Effector CD4-positive, alpha-beta T cell (primary cell): ENCODE measurements around the gene ANKS1B.

ENCODE experiments used
- DNase-seq: peaks from one replicate; pipeline ENCODE4 v3.0.0-alpha.2; 2020

Gene ANKS1B

GRCh38 chr12:99154216-99154982 is 830.3 kb downstream of the ANKS1B start:
- DNase-seq = no peak

DNA sequence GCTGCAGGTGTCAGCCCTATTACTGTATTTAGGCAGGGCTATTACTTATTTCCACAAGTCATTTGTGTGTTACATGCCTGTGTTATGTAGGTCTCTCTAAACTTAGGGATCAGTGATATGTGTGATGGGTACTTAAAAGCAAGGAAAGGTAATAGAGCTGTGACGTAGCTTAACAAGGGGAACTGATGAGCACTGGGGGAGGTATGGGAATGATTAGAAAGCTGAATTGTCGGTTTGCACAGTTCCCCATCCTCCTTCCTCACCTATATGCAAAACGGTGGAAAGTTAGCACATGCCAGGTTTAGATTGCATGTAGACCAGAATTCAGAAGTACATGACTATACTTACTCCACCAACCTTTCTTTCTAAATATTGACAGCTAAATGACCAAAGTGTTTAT is 831.4 kb downstream of the ANKS1B start:
- no peak for DNase-seq

GRCh38 chr12:99152337-99152736 is 832.4 kb downstream of the ANKS1B start:
- no peak for DNase-seq

- DNase-seq = no peak
Measured at GRCh38 chr12:99151744-99152143, 833.0 kb downstream of the ANKS1B start.

GRCh38 chr12:99147130-99147529 is 837.6 kb downstream of the ANKS1B start:
- DNase-seq = no peak

GRCh38 chr12:99146730-99147129 is 838.0 kb downstream of the ANKS1B start:
- no peak for DNase-seq

DNA sequence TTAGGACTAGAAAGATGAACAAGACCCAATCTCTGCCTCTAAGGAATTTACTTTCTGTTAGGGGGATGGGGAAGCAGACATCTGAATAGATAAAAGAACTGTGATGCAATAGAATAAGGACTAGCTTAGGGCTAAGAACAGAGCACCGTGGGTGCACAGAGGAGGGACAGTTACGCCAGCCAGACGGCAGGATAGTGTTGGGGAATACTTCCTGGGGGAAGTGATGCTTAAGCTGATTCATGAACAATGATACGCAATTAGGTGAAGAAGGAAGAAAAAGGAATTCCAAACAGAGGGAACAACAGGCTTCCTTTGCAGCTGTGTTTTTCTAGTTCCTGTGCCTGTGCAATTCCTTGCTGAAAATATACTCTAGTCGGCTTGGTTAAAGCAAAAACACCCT is 838.6 kb downstream of the ANKS1B start:
- DNase-seq = no peak

- no peak for DNase-seq
Measured at GRCh38 chr12:99142651-99143050, 842.1 kb downstream of the ANKS1B start.

DNA sequence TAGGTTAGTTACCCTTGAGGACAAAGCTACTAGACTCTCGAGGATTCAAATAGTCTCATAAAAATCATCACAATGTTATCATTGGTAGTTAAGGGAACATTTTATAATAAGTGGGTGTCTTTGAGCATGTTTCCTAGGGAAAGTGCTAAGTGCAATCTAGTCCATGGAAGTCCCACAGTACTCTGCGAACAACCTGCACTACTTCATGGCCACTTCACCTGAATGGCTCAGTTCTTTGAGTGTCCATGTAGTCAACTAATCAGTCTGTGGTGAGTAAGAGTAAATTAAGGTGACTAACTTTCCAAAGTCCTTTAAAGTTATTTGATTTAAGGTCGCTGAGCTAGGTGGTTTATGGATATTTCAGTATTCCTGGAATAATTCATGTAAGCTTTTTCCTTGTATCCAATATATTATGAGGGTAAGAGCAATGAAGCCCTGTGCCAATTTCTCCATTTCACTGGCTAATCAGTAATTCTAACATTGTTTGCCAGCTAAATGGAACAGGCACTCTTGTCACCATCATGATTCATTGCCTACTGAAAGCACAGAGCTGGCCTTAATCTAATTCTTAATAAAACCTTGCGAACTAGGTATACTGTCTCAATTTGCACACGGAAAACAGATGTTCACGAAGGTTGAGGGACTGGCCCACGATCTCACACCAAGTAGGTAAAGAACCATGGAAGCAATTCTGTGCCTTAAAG is 844.6 kb downstream of the ANKS1B start:
- DNase-seq = no peak

DNA sequence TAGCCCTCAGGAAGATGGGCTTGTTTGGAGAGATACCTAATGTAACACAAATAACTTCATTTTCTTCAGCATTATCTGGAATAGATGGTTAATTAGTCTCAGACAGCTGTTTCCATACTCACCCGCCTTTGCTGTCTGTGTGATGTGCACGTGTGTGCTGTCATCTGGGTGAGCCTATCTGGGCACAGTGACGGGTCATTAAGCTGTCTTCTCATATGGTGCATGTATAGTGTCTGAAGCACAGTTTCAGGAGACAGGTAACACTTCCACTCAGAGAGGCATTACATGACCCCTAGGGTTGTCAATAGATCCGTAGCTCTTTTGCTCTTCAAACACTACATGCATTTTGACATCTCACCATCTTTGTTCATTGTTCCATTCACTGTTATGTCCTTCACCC is 846.3 kb downstream of the ANKS1B start:
- DNase-seq = no peak

- no peak for DNase-seq
Measured at GRCh38 chr12:99137124-99137855, 847.4 kb downstream of the ANKS1B start.

GRCh38 chr12:99136516-99136915 is 848.2 kb downstream of the ANKS1B start:
- no peak for DNase-seq

- DNase-seq = no peak
Measured at GRCh38 chr12:99135376-99135775, 849.4 kb downstream of the ANKS1B start.

DNA sequence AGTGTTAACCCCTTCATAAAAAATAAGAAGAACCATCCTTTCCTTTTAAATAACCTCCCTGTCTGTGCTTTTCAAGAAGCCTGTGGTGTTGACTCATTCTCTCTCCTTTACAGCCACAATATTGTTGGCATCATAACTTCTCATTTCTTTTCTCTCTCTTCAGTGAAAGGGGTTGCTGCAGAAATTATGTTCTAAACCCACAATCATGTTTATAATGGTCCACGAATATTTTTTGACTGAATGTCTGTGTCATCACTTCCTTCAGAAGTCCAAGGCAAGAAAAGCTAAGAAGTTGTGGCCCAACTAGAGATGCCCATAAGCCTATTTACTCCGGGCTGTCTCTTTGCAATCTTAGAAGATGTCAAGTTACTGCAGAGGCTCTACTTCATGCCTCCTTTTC is 851.3 kb downstream of the ANKS1B start:
- DNase-seq = no peak

- DNase-seq = no peak
Measured at GRCh38 chr12:99131751-99132199, 853.0 kb downstream of the ANKS1B start.

DNA sequence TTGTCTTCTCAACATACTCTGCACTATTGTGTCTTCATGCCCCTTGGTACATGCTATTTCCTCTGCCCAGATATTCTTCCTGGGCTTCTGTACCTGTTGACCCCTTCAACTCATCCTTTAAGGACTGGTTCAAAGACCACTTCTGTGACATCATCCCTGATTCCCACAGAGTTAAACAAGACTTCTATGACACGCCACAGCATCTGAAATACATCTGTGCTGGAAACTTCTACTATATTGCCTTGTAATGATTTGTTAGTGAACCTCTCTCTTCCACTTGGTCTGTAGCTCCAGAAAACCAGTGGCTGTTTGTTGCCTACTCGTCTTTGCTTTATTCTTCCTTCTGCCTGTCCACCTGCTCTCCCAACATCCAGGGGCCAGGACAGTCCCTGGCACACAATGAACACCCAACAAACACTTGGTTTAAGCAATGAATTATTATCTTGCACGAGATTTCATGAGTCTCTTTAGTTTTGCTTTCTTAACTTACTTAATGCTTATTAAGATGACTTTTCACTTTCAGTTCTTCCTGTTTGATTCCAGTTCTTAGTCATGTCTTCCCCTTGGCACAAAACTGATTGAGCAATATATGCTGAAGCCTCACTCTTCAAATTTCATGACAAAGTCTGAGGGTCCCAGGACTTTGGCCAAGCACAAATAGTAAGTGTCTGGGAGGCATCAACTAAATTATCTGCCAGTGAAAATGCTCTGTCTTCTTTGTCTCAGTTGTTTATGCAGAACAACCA is 853.8 kb downstream of the ANKS1B start:
- no peak for DNase-seq

DNA sequence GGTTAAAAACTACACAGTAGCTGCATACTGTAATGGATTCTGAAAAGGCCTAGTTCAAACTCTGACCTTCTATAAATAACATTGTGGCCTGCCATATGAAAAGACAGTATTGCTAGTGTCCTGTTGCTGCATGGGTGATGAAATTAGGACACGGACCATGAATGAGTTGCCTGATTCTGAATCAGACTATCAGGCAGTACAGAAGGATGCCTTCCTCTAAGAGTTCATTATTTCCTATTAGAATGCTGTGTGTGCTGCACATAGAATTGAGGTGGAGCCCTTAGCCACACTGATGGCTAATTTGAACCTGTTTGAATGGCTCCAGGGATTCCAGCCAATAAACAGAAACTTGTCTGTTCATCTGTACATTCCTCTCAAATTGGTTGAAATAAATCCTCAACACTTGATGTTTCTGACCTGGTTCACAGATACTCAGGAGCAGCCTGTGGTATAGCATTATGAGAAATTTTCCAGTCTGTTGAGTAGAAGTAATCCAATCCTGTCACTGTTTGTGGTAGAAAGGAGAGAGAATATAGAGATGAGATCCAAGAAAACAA is 856.4 kb downstream of the ANKS1B start:
- DNase-seq = no peak

GRCh38 chr12:99122959-99123358 is 861.8 kb downstream of the ANKS1B start:
- no peak for DNase-seq

DNA sequence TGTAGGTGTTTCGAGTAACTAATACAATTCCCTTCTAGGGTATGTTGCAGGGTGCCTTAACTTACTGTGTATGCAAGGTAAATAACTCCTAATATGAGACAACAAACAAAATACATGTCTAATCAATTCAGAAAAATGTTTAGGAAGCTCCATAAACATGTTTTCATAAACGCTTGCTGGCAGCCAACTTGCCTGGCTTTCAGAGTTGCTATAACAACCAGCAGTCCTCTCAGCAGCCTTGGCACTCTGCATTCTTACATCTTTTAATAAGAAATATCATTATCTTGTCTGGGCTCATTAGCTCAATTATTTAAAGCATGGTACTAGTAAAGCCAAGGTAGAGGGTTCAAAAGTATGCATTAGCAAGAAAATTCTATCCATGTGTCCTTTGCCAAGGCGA is 862.2 kb downstream of the ANKS1B start:
- no peak for DNase-seq

GRCh38 chr12:99121546-99121945 is 863.2 kb downstream of the ANKS1B start:
- DNase-seq = no peak

DNA sequence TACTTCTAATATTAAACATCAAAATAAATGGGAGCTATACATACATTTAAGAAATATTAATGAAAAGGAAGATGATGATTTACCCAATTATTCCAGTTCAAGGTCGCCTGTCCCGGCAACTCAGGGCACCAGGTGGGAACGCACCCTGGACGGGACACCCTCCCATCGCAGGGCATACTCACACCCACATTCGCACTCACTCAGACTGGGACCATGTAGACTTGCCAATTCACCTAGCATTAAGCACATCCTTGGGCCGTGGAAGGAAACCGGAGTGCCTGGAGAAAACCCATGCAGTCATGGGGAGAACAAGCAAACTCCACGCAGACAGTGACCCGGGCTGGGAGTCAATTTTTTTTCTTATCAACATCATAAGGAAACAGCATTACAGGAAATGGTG is 864.8 kb downstream of the ANKS1B start:
- DNase-seq = no peak

DNA sequence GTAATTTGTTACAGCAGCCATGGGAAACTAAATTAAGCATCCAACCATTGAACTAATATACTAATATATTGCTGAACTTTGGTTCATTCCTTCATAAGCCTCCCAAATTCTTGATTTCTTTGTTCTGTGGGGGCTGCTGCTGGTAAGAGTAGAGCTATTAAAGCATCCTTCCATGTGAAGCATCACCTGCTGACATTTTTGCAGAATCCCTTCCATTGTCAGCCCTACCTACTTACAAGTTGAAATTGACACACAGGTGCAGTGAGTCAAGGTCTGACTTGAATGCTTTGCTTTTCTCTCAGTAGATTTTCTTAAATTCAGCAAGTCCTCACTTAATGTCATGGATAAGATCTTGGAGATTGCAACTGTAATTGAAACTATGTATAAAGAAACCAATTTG is 865.3 kb downstream of the ANKS1B start:
- no peak for DNase-seq

DNA sequence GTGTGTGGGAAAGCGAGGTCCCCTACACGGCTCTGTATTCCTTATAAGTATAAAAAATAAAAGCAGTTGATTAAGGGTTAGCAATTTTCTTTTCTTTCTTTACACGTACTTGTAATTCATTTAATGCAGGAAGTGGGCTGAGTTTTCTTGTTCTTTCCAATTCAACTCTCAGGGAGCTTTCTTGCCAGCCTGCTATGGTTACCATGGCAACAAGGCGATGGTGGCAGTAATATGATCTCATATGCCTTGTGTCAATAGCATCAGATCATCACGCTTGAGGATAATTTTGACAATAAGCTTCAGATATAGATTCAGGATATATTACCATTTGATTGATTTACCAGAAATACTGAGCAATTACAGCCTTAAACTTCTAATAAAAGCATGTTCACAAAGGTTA is 873.1 kb downstream of the ANKS1B start:
- no peak for DNase-seq
